Stimulated activated CD4-positive, alpha-beta T cell treated with anti-CD3 and anti-CD28 coated beads, Interleukin-1b, Interleukin-23, amount 100 ng/mL, for 48 hours (primary cell): ENCODE results near the gene KIF22.
"Not testable (repeated sequence)": the region's sequence is repeated elsewhere in the genome, so short reads cannot be mapped to it uniquely, and the experiment has no call there.

Source experiments
- DNase-seq: peaks from one replicate; pipeline ENCODE4 v3.0.0-alpha.2; 2020

The KIF22 gene

DNA sequence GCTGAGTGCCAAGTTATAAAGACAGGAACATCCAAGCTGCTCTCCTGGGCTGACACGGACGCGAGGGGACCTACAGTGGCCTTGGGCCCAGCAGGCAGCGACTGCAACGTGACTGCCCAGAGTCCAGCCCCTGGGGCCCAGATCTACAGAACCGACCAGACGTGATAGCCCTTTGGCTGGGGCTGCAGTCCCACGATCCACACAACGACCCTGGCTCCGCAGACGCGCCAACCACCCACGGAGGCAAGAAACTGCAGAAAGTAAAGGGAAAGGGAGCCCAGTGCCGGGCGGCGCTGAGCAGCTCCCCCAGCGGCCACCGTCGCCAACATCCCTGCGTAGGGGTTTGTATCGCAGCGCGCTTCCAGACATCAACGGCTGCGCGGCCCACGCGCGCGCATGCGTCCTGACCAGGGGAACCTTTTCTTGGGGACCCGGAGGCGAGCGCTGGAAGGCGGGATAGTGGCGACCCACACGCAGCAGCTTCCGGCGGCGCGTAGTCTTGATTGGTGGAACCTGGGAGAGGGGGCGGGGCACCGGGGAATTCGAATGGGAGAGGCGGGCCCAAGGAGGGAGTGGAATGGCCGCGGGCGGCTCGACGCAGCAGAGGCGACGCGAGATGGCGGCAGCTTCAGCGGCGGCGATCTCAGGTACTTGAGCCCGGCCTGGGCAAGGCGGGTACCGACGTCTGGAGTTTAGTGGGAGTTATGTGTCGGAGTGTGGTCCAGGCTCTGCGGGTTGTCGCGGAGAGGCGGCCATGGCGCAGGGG is at the start of gene KIF22:
TSS of gene KIF22 (plus strand) at position 569 of the 766 bp plus-strand sequence. CDS start at position 578, 9 bp downstream.
- peak; percentile 100 for DNase-seq

DNA sequence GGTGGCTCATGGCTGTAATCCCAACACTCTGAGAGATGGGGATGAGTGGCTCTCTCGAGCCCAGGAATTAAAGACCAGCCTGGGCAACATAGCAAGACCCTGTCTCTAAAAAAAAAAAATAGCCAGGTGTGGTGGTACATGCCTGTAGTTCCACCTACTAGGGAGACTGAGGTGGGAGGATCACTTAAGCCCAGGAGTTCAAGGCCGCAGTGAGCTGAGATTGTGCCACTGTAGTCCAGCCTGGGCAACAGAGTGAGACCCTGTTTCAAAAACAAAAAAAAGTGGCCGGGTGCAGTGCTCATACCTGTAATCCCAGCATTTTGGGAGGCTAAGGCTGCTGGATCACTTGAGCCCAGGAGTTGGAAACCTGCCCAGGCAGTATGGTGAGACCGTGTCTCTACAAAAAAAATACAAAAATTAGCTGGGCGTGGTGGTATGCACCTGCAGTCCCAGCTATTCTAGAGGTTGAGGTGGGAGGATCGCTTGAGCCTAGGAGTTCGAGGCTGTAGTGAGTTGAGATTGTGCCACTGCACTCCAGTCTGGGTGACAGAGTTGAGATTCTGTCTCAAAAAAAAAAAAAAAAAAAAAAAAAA is 47.8 kb upstream of the KIF22 start:
- no peak for DNase-seq

- no peak for DNase-seq
Observed at GRCh38 chr16:29743475-29743826, 47.1 kb upstream of the KIF22 start.

- DNase-seq = peak; percentile 27
Observed at GRCh38 chr16:29743827-29744531, 46.6 kb upstream of the KIF22 start.

- no peak for DNase-seq
Observed at GRCh38 chr16:29744541-29745101, 45.9 kb upstream of the KIF22 start.

DNA sequence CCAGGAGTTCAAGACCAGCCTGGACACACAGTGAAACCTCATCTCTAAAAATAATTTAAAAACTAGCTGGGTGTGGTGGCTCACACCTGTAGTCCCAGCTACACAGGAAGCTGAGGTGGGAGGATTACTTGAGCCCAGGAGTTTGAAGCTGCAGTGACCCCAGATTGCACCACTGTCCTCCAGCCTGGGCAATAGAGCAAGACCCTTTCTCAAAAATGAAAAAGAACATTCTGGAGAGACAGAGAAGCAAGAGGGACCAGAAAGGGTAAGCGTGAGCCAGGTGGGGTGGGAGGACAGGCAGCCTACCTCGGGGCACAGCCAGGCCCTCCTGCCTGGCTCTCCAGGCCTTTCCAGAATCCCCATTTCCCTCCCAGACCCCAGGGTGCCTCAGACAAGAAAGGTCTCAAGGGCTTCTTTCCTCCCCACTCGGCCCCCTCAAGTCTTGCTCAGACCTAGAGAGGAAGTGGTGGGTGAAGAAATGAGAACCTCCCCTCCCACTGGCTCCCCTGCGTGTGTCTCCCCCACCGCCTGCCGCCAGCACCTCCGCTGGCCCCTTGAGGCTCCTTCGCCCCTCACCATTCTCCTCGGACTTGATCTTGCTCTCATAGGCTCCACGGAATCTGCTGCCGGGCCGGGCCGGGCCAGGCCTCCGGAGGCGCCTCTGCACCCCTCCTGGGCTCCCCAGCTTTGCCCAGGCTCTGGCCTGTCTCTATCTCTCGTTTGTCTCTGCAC is 45.3 kb upstream of the KIF22 start:
- DNase-seq = peak; percentile 53

DNA sequence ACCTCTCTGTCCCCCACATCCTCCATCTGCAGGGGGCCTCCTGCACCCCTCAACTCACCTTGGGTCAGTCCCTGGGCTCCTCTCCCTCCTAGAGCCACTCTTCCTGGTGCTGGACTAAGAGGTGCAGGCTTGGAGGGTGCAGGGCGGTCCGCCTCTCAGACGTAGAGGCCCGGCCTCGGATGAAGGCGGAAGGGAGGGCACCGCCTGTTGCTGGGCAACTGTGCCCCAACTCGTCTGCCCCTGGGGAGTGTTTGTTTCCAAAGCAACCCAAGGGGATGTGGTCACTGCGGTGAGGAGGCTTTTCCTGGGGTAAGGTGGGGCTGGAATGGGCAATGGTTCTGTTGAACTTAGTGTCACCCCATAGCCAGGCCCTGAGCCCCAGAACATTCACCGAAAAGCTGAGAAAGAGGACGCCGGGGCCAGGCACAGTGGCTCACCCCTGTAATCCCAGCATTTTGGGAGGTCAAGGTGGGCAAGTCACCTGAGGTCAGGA is 44.7 kb upstream of the KIF22 start, which contains the start of gene C16orf54:
TSS of gene C16orf54 (minus strand) at position 138 of the 493 bp plus-strand sequence. CDS start 1,039 bp downstream, outside the sequence.
- DNase-seq = peak; percentile 86

- DNase-seq = not testable (repeated sequence)
Observed at GRCh38 chr16:29746518-29746917, 44.0 kb upstream of the KIF22 start.

DNA sequence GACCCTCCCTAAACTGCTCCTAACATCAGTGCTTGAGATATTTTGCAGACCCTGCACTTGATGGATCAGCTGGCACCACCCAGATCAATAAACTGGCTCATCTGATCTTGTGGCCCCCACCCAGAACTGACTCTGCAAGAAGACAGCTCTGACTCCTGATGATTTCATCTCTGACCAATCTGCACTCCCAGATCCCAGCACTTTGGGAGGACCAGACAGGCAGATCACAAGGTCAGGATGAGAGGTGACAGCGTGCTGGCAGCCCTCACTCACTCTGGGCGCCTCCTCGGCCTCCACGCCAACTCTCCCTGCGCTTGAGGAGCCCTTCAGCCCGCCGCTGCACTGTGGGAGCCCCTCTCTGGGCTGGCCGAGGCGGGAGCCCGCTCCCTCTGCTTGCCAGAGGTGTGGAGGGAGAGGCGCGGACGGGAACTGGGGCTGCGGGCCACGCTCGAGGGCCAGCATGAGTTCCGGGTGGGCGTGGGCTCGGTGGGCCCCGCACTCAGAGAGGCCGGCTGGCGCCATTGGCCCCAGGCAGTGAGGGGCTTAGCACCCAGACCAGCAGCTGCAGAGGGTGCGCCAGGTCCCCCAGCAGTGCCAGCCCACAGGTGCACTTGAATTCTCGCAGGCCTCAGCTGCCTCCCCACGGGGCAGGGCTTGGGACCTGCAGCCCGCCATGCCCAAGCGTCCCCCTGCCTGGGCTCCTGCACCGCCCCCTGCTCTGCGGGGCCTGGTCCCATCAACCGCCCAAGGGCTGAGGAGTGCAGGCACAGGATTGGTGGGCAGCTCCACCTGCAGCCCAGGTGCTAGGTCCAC is 42.4 kb upstream of the KIF22 start:
- DNase-seq = no peak

DNA sequence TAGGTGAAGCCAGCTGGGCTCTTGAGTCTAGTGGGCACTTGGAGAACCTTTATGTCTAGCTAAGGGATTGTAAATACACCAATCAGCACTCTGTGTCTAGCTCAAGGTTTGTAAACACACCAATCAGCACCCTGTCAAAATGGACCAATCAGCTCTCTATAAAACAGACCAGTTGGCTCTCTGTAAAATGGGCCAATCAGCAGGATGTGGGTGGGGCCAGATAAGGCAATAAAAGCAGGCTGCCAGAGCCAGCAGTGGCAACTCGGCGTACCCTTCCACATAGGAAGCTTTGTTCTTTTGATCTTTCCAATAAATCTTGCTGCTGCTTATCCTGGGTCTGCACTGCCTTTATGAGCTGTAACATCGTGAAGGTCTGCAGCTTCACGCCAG is 41.8 kb upstream of the KIF22 start:
- peak; percentile 18 for DNase-seq

- no peak for DNase-seq
Observed at GRCh38 chr16:29753516-29753915, 37.0 kb upstream of the KIF22 start.

DNA sequence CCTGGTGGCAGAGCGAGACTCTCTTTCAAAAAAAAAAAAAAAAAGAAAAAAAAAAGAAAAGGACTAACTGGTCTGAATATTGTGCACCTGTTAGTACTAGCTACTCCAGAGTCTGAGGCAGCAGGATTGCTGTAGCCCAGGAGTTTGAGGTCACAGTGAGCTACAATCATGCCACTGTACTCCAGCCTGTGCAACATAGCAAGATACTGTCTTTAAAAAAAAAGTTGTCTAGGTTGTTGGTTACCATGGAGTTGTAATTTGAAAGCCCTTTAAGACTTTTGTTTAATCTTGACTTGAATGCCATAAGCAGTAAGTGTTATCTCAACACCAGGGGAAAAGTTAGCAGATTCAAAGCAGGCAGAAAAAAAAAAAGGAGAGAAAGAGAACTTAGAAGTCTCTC is 33.9 kb upstream of the KIF22 start:
- no peak for DNase-seq

DNA sequence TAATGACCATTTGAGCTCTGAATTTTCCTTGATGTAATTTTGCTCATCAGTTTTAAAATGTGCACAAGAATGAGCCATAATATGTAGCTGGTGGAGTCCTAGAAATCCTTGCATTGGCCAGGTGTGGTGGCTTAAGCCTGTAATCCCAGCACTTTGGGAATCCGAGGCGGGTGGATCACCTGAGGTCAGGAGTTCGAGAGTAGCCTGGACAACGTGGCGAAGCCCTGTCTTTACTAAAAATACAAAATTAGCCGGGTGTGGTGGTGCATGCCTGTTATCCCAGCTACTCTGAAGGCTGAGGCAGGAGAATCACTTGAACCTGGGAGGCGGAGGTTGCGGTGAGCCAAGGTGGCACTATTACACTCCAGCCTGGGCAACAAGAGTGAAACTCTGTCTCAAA is 33.5 kb upstream of the KIF22 start:
- DNase-seq = not testable (repeated sequence)

DNA sequence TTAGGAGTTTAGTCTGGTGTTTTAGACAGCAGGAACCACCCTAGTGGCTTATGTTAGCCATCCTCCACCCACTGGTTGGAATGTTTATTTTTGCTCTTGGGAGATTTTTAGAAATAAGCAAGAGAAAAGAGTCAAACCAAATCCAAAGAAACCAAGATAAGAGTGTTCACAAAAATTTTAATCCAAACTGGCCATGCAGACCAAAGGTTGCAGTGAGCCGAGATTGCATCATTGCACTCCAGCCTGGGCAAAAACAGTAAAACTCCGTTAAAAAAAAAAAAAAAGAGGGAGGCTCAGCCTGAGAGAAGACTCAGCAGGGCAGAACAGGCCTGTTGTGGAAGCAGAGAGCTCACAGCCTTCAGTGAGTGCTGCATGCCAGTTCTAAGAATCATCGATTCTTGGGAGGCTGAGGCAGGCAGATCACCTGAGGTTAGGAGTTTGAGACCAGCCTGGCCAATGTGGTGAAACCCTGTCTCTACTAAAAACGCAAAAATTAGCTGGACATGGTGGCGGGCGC is 32.5 kb upstream of the KIF22 start:
- no peak for DNase-seq

DNA sequence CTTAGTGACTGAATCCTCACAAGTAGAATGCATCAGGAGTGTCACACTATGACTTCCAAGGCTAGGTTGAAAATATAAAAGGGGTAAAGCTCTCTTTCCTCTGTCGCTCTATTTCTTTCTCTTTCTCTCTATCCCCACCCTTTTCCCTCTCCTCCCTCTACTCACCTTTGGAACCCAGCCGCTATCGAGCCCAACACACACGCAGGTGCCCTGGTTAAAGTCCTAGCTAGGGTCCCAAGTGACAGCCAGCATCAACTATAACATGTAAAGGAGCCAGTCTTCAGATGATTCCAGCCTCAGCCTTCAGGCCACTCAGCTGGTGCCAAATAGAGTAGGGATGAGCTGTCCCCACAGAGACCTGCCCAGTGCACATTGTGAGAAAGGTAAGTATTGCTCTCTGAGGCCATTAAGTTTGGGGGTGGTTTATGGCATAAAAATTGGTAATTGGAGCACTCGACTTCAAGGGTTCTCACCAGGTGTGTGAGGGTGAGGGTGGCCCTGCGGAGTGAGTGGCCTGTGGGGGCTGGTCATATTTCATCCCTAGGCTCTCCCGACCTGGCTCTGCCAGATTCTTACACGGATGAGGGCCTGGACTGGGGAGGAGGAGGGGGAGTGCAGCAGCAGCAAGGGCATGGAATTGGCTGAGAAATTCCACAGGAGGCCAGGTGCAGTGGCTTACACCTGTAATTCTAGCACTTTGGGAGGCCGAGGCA is 29.8 kb upstream of the KIF22 start:
- DNase-seq = no peak

DNA sequence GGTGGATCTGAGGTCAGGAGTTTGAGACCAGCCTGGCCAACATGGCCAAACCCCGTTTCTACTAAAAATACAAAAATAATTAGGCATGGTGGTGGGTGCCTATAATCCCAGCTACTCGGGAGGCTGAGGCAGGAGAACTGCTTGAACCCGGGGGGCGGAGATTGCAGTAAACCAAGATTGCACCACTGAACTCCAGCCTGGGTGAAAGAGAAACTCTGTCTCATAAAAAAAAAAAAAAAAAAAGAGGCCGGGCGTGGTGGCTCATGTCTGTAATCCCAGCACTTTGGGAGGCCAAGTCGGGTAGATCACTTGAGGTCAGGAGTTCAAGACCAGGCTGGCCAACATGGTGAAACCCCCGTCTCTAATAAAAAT is 29.3 kb upstream of the KIF22 start:
- not testable (repeated sequence) for DNase-seq

DNA sequence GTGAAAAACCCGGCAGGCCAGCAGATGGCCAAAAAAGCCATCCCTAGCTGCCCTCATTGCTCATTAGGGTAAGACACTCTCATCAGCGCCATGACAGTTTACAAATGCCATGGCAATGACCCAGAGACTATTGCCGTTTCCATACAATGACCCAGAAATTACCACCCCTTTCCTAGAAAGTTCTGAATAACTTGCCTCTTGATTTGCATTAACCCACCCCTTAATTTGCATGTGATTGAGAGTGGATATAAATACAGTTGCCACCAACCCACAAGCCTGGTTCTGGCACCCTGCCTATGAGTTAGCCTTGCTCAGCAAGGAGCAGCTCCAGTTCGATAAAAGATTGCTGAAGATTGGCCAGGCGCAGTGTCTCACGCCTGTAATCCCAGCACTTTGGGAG is 28.7 kb upstream of the KIF22 start:
- DNase-seq = no peak

GRCh38 chr16:29763326-29763725 is 27.2 kb upstream of the KIF22 start:
- no peak for DNase-seq

- DNase-seq = no peak
Observed at GRCh38 chr16:29765167-29766032, 25.2 kb upstream of the KIF22 start.

- no peak for DNase-seq
Observed at GRCh38 chr16:29766571-29766970, 24.0 kb upstream of the KIF22 start.
